ENCODE measurements around the gene OR1D5.

- TF ChIP-seq CTCF (IDR thresholded peaks at IDR 0.05; ENCODE audit: low read length) = no peak
- no peak for TF ChIP-seq EZH2 (optimal IDR thresholded peaks at IDR 0.05; ENCODE audit: low read depth, low read length)
- TF ChIP-seq EZH2phosphoT487 (IDR thresholded peaks at IDR 0.05; ENCODE audit: low read length) = no peak
Observed at GRCh38 chr17:3019761-3020160, 43.6 kb downstream of the OR1D5 start.

Measured in MM.1S (cell line).